RWPE1 (cell line): ENCODE results near the gene SLC45A1.

ENCODE experiments used
- CTCF ChIA-PET: fragments of 350-600 bp; sonication (Branson Sonifier 250); formaldehyde crosslinking; extraction: SDS; loops from one replicate; lab custom pipeline; 2021; lab: Yijun Ruan, JAX
- POLR2A ChIA-PET: fragments of 400-600 bp; formaldehyde crosslinking; extraction: SDS; loops from one replicate; lab custom pipeline; 2020; ENCODE audit warnings: antibody characterized with exemption; ENCODE audit not compliant: low non-redundant PET; lab: Yijun Ruan, JAX
- DNase-seq: peaks from one replicate; pipeline ENCODE4 v3.0.0; 2012; ENCODE audit warnings: low spot score
- H3K27ac ChIP-seq: fragments of 450-650 bp; 2 replicates; pipeline ENCODE4 v1.5.1; 2017
- CTCF ChIP-seq: fragments of 450-650 bp; conservative IDR thresholded peaks from 2 replicates; pipeline ENCODE4 v1.5.1; 2017; ENCODE audit warnings: low read depth, mild to moderate bottlenecking

SLC45A1 gene

DNA sequence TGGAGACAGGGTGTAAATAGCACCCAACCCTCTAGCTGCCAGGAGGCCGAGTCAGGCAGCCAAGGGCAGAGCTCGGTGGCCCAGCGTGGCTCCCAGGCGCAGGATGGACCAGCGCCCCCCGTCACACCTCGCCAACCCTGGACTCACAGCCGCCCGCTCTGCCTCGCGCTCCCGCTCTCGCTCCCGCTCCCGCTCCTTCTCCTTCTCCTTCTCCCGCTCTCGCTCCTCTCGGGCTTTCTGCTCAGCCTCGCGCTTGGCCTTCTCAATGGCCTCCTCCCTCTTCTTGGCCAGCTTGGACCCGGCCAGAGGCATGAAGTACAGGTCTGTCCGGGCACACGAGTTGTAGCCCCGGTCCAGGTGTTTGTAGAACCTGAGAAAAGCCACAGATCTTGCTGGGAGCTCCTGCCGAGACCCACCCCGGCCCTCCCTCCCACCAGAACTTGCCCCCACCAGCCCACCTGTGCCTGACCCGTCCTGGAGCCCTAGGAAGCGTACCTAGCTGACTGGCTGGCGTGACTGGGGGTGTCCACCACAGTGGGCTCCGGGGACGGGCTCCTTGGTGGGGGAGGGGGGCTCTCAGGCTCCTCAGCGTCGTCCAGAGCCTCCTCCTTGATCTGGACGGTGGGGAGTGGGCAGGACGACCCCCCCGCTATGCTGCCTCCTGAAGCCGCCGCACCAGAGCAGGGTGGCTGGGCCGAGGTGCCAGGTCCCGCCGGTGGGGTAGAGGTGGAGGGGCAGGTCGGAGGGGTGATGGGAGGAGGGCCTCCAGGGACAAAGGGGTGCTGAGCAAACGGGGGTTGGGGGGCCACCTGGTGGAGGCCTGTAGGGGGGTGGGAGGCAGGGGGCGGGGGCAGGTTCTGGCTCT is 41.9 kb downstream of the SLC45A1 start:
- H3K27ac ChIP-seq = no peak overlapping the region
- no peak for DNase-seq
- TF ChIP-seq CTCF = no peak
- ChIA-PET CTCF (interaction anchor here (0.6 to 0.7 kb wide), 2 partner anchors 15 to 428 kb away, joined by 3 read pairs; no protein-coding TSS in a partner anchor), POLR2A (no interaction called here)

- no peak for DNase-seq
- CTCF ChIA-PET = no interaction called here
- H3K27ac ChIP-seq = no peak overlapping the region
- no peak for TF ChIP-seq CTCF
- POLR2A ChIA-PET = no interaction called here
Measured at GRCh38 chr1:8360493-8361197, 42.7 kb downstream of the SLC45A1 start.

GRCh38 chr1:8361198-8361849 is 43.4 kb downstream of the SLC45A1 start:
- ChIA-PET POLR2A (no interaction called here), CTCF (interaction anchor here (0.6 kb wide), 1 partner anchor 80 kb away, joined by 3 read pairs; no protein-coding TSS in a partner anchor)
- H3K27ac ChIP-seq = peak overlapping the region; percentile 14
- no peak for DNase-seq
- TF ChIP-seq CTCF = no peak

DNA sequence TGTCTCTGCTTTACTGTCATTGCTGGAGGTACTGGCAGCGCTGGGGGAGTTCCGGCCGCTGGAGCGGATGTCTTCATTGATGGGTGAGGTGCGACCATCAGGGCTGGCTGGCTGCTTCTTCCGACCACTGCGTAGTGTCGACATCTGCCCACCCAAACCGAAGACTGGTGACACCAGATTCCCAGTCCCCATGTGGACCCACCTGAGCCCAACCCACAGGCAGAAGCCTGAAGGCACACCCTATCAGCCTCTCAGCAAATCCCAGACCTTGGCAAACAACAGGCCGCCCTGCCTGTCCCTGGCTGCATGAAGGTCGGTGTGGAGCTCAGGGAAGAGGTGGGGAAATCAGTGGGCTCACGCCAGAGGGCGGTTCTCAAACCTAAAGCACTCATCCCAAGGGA is 44.8 kb downstream of the SLC45A1 start:
- POLR2A ChIA-PET = interaction anchor here (0.5 kb wide), 2 partner anchors 217 to 455 kb away, joined by 3 to 4 read pairs; partner anchors contain the start of gene RERE
- CTCF ChIA-PET = interaction anchor here (0.6 kb wide), 1 partner anchor 214 kb away, joined by 4 read pairs; no protein-coding TSS in a partner anchor
- no peak for TF ChIP-seq CTCF
- H3K27ac ChIP-seq = no peak overlapping the region
- no peak for DNase-seq

DNA sequence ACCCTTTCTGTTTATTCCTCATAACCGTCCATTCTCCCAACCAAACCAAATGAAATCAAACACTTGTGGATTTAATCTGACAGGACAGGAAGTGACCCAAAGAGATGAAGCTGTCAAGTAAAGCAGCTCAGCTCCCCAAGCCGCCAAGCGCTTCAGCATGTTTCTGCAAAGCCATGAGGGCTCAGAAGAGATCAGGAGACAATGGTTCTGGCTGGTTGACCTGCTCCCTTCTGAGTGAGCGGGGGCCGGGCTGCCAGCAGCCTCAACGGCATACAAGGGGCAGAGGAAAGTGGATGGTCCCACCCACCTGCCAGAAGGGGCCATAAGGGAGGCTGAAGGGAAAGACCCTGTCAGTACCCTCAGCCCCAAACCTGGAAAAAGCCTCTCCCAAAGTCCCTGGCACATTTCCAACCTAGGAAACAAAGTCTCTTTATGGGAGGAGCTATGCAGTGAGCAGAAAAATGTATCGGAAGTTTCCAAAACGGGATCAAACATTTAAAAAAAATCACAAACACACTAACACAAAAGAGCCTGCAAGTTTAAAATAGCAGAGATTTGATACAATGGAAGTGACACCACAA is 45.4 kb downstream of the SLC45A1 start:
- no peak for TF ChIP-seq CTCF
- ChIA-PET CTCF (interaction anchor here (0.7 kb wide), 1 partner anchor 207 kb away, joined by 3 read pairs; no protein-coding TSS in a partner anchor), POLR2A (interaction anchor here (0.5 kb wide), 1 partner anchor 454 kb away, joined by 4 read pairs; the partner anchor contains the start of gene RERE)
- no peak overlapping the region for H3K27ac ChIP-seq
- no peak for DNase-seq
